HG03520 (cell line): Measurements from ENCODE around the gene ZNF683.

Experiments
- ATAC-seq: cut with Tn5 transposase; IDR thresholded peaks from one replicate; pipeline ENCODE4 v1.9.1; 2021; ENCODE audit warnings: mild to moderate bottlenecking, moderate library complexity; ENCODE audit not compliant: unreplicated experiment

The ZNF683 gene

DNA sequence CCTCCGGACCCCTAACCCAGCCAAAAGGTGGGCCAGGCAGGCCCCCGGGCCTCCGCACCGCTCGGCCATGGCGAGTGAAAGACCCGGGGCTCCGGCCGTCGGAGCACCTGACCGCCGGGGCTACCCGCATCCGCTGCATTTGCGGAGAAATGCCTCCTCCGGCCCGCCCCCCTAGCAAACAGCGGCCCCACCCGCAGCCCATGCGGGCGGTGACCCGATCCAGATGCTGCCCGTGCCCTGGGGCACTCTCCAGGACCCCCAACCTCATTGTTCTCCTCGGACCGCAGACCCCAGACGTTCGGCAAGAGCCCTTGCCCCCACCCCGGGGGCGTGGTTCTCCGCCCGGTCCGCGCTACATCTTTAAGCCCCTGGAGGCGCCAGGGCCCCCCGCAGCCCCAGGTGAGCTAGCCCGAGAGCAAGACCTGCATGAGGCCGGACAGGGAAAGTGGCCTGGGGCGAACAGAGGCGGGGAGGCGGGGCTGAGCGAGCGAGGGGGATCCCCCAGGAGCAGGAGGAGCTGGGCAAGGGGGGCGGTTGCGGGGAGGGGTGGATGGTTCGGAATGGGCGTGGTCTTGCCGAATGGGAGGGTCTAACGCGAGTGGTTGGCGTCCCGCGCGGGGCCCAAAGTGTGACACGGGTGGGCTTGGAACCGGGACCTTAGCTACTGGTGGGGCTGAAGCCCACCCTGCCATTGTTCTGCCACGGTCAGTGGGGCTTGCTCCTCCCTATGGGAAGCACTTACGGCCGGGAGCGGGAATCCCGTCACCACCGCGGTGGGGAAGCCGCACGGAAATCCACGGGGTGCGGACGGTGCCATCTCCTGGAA, 12.4 kb downstream of the ZNF683 start:
- ATAC-seq: no peak

DNA sequence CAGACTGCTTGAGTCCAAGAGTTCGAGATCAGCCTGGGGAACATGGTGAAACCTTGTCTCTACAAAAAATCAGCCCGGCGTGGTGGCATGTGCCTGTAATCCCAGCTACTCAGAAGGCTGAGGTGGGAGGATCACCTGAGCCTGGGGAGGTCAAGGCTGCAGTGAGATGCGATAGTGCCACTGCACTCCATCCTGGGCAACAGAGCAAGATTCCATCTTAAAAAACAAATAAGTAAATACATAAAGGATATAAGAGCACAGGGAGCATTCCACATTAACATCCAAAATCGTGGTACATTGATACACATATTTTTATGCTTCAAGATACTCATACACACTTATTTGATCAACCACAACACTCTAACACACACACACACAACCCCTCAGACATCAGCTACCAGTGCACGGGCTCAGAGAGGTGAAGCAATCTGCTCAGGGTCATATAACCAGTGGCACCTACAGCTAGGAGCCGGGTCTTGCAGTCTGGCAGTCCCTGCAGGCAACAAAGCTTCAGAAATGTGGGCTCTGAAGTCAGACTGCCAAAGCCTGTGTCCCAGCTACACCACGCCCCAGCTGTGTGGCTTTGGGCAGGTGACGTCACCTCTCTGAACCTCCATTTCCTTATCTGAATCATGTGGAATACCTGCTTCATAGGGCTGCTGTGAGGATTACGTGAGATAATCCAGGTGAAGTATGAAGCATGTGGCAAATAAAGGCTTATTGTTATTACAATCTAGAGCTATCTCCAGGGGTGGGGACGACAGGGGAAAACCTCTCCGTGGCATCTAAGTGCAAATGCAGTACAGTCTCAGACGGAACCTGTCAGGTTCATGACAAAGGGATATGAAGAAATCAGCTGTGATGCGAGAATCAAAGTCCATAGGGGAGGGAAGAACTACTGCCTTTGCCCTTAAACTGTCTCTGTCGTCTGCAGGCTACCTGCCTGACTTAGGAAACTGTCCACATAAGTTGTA, 13.9 kb downstream of the ZNF683 start:
- ATAC-seq: no peak

DNA sequence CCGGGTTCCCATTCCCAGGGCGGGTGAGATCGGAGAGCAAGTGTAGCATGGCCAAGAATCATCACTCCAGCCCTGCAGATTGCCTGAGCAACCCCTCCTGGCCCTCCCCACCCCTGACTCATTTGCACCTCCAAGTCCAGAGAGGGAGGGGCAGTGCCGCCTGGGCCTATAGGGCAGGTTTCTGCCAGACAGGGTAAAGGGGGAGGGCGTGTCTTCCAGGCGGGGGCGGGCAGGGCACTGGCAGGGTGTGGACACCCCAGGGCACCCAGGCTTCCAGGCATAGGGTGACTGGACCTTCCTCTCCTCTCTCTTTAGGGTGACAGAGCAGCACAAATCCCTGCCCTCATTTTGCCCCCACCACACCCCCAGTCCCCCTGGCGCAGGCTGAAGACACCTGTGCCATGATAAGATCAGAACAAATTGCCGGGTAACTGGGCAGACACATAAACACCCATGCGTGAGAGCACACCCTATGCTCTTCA, 15.4 kb downstream of the ZNF683 start:
- no peak for ATAC-seq

DNA sequence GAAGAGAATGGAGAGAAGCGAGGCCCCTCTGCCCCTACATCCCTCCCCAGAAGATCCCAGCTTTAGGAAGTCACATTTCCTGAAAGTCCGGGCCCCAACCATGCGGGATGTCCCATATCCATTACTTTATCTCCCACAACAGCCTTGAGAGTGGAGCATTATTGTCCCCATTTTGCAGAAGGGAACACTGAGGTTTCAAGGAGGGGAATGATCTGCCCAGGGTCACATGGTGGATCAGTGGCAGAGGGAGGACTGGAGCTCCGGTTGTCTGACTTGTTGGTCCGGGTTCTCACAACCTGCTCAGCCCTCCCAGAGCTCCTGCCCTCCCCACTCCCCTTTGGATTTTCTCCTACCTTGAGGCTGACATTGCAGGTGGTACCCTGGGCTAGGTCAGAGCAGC, 16.4 kb downstream of the ZNF683 start:
- no peak for ATAC-seq

DNA sequence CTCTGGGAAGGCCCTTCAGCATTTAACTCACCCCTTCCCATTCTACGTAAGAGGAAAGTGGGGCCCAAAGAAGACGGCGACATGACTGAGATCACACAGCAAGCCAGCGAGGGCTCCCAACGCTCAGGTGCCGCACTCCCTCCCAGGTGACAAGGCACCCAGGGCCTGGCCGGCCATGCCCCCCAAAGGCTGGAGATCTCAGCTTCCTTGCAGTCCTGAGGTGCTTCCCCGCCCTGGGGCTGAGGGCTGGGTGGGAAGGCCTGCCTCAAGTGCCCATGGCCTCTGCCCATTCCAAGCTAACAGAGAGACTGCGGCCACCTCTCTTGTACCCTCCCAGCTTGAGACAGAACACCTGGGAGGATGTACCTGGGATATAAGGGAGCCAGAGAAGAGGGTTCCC, 17.6 kb downstream of the ZNF683 start:
- no peak for ATAC-seq

DNA sequence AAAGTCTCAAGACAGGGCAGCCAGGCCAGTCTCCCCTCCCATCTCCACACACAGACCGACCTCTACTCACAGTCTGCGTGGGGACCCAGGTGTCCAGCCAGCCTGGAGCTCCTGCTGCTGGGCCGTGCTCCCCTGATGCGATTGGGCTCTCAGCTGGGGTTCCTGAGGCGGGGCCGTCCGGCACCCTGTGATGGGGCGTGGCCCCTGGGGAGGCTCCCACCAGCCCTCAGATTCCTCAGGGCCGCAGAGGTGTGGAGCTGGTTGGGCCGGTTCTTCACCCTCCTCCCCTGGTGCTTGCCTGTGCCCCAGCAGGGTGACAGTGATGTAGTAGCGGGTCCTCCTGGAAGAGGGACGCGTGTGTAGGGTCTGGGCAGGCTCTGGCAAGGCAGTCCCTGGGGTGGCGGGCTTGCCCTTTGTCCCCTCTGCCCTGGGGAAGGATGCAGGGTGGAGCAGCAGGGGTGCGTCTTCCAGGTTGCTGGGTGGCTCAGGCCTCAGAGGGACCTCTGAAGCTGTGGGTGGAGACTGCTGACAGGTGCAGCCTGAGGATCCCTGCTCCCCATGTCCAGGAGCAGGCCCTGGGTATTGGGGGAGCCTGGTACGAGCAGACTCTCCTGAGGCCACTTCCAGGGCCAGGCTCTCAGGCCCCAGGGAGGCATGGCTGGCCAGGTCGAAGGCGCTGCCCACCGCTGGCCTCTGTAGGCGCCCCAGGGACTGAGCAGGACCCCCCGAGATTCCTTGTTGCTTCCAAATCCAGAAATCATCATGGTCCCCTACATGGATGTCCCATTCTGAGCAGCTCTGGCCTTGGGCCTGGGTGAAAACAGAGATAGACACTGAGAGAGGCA, 18.4 kb downstream of the ZNF683 start, which contains the start of gene CRYBG2:
Gene CRYBG2, minus strand, starts transcription at position 155 of the 845 bp plus-strand sequence. CDS start 7,473 bp downstream, outside the sequence.
- ATAC-seq: no peak

DNA sequence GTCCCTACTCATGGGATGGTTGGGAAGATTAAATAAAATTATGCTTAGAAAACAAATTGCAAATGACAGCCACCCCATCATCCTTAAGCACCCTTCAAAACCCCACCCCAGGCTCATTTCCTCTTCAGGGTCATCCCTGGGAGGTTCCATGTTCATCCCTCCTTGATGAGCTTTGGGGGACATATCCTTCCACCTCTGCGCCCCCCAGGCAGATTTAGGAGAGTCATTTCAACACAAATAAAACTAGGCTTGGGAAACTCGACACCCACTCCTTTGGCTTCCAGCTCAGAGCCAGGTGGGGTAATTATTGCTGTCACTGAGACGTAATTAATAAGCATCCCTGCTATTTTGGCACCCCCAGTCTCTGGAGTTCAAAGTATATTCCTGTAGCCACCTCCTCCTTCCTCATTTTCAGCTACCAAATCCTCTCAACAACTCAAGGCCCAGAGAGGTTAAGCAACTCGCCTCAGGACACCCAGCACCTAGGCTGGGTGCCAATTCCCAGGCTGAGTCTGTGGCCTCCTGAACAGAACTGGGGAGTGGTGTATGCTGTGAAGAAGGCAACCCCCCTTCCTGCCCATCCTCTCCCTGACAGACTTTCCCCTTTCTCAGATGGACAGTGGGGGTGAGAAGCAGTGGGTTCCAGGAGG, 19.2 kb downstream of the ZNF683 start:
- no peak for ATAC-seq

DNA sequence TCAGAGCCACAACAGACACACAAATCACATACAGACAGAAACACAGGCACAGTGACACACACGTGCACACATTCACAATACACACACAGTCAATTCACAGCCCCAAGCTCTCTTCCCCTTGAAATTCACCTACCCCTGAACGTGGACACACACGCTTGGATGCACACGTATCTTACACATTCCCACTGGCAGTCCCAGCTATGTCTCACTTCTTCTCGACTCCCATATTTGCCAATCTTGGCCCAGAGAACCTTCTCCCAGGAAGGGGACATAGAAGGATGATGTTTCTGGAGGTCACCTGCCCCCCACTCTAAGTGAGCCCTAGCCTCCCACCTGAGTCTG, 20.2 kb downstream of the ZNF683 start:
- ATAC-seq: no peak

DNA sequence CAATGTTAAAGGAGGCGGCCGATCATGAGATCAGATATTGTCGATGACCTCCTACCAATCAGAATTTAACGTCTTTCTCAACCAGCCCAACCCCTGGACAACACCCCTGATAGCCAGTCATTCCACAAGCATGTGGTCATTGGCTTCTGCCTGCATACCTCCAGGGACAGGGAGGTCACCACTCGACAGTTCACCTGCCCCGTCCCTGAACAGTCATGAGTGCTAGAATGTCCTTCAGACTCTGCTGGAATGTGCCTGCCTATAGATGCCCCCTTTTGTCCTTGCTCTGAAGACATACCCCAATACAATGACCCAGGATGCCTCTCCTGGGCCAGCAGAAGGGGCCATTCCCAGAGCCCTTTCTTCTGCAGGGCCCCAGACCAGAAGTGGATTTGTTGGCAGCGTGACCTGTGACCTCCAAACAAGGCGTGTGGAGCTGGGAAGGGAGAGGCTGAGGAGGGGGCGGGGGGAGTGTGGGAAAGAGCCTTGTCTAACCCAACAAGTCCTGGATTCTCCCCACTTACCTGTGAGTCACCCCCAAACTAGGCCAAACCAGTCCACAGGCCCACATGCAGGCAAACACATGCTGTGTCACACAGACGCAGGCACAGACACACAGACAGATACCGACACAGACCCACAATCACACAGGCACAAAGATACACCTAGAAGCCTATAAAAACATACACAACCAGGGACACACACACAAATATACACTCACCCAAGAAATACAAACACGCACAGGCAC, 20.8 kb downstream of the ZNF683 start:
- ATAC-seq: no peak

DNA sequence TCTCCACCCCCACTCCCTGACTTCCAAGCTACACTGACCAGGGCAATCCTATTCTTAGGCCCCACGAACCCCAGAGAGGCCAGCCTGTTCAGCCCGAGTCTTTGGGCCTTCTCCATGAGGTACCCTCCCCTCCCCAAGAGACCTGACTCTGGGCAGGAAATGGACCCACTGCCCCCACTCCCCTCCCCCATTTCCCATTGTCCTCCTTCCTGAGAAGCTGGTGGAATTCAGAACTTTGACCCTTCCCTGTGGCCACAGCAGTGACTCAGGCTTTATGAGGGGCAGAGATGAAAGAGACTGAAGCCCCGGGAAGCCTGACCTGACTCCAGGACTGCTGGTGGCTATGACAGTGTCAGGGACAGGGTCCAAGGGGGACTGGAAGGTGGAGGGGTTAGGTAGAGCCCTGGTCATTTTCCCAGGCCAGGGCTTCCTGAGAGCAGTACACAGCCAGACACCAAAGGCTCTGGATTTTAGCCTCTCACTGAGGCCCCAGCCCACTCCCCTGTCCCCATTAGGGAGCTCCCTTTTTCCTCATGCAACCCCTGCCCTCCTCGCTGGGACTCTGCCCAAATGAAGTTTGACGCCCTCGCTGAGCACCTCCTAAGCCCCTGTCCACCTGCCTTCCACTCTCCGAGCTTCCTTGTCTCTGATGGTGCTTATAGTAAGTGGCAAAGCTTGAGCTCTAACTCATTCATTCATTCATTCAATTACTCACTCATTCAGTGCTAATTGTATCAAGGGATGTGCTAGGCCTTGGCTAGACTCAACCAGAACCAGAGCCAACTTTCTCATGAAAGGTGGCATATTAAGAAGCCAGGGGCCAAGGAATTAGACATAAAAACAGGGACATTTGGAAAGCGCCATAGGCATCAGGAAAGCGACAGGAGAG, 21.6 kb downstream of the ZNF683 start:
- ATAC-seq: no peak

DNA sequence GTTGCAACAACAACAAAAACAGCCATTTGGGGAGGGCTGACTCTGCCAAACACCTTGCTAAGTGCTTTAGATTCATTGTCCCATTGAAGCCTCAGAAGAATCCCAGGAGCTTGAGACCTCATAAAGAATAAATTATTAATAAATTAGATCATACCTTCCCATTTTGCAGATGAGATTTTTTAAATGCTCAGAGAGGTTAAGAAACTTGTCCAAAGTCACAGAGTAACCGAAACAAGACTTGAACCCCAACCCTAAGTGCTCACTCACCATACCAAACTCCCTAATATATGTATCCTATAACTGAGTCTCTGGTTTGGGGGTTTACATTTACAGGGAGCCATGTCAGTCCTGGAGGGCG, 22.2 kb downstream of the ZNF683 start:
- ATAC-seq: no peak

DNA sequence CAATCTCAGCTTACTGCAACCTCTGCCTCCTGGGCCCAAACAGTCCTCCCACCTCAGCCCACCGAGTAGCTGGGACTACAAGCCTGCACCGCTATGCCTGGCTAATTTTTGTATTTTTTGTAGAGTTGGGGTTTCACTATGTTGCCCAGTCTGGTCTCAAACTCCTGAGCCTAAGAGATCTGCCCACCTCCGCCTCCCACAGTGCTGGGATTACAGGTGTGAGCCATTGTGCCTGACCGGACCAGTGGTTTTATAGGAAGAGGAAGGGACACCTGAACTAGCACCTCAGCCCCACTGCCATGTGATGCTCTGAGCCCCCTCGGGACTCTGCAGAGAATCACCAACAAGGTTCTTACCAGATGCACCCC, 22.7 kb downstream of the ZNF683 start:
- no peak for ATAC-seq

DNA sequence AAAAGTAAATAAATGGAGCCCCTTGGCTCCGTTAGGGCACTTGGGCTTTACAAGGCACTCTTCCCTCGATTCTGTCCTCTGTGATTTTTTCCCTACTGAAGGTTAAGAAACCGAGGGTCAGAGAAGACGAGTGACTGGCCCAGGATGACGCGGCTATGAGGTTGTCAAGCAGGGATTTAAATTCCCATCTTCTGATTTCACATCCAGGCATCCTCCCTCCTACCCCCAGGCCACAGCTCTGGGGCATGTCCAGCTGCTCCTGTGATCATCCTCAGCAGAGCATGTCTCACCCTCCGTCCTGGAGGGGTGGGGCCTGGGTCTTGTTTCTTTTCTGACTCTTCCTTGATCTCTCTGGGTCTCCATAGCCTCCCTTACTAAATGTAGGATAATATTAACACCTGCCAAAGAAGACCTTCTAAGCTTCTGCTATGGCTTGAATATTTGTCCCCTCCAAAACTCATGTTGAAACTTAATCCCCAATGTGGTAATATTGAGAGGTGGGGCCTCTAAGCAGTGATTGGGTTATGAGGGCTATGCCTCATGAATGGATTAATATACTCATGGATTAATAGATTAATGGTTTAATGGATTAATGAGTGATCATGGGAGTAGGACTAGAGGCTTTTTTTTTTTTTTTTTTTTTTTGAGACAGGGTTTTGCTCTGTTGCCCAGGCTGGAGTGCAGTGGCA, 23.2 kb downstream of the ZNF683 start:
- no peak for ATAC-seq

DNA sequence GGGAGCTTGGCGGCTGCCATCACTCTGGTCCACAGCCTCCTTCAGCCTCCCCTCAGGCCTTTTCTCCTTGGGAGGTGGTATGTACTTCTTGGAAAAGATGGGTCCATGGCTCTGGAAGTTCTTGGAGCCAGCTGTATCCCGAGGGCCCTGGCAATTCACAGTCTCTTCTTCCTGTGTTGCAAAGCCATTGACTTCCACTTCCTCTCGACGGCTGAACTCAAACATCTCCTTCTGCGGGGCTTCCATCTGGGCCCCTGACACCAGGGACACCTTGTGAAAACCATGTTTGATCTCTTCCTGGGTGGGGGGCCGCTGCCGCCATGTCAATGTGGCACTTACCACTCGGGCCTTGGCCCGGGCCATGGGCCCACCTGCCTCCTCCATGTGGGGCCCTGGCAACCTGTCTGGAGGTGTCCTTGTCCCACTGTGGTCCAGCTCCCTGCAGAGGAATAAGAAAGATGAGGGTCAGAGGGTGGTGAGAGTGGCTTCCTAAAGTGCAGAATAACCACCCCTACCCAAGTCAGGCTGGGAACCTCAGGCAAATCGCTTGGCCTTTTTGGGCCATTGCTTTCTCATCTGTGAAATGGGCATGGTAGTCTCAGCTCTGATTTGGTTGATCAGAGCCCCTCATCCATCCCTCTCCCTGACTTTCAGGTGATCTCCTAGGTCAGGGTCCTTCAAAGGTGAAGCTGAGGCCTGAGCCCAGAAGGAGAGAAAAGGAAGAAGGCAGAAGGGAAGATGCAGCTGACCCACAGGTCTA, 26.1 kb downstream of the ZNF683 start:
- ATAC-seq: no peak

DNA sequence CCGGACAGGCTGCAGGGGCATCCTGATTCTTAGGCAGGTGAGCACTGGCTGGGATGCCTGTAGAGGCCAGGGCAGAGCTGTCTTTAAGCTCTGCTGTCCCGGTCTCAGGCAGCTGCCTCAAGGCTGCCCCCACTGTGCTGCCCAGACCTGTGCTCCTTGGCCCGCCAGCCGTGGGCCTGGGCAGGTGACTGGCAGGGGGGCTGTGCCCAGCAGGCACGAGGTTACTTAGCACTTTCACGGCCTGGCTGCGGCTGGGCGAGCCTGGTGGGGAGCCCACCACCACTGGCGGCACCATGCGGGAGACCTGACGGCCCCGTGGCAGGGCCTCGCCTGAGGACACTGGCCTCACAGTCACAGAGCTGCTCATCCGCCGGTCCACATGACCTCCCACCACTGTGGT, 26.8 kb downstream of the ZNF683 start:
- ATAC-seq: no peak

DNA sequence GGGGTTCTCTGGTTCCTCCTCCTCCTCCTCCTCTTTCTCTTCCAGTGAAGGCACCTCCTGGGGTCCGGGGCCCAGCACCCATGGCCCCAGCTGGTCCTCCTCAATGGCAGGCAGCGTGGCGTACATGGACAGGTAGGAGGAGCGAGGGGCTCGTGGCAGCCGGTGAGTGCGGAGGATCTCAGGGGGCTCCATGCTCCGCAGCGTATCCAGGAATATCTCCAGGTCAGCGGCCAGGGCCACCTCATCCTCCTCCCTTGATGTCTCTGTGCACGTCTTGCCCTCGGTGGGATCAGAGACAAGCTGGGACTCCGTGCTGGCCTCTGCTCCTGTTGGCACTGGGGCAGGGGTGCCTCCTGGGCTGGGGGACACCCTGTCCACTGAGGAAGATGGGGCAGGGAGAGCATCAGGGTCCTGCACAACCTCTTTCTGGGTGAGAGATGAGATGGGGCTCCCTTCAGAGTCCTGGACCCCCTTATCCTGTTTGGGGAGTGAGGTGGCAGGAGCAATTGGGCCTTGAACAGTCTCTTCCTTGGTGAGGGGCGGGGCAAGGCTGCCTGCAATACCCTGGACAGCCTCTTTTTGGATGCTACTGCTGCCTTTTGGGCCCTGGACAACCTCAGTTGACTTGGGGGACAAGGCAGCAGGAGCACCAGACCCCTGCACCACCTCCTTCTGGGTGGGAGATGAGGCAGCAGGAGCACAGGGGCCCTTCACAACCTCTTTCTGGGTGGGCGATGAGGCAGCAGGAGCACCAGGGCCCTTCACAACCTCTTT, 28.2 kb downstream of the ZNF683 start:
- ATAC-seq: no peak

DNA sequence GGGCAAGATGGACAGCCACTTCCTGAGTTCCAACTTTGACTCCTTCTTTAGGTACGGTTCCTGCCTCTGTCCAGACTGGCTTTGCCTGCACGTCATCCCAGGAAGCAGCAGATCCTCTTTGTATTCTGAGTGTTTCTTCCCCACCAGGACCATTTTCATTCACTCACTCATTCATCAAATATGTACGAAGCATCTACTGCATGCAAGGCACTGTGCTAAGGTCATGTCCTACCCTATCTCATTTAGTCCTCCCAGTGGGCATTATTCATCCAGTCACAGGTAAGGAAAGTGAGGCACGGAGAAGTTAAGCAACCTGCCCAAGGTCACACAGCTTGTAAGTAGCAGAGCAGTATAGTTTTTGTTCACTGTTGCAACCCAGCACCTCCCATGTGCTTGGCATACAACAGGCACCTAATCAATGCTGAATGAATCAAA, 32.5 kb downstream of the ZNF683 start:
- no peak for ATAC-seq
